Tibial artery (tissue), 4 donors: ENCODE data around the gene PPP2R3C.

Experiments used
- DNase-seq, 2 donors: peaks; one replicate each; pipeline ENCODE4 v3.0.0-alpha.2; 2019
- H3K27ac ChIP-seq, 2 donors: fragments of 200-600 bp; sonication (generic) in 1 of 2; 1 replicate in 1 of 2; 2 replicates in 1 of 2; pipeline ENCODE4 v1.5.1; 2018 to 2019; ENCODE audit warnings: mild to moderate bottlenecking in 1 of 2
- H3K27me3 ChIP-seq, 2 donors: fragments of 200-600 bp; sonication (generic) in 1 of 2; one replicate each; pipeline versions ENCODE4 v1.5.1 to v1.6.0; 2016 to 2019
- H3K36me3 ChIP-seq, 3 donors: fragments of 200-600 bp; sonication (generic) in 2 of 3; one replicate each; pipeline ENCODE4 v1.5.1; 2016 to 2019; ENCODE audit warnings: mild to moderate bottlenecking in 2 of 3
- H3K4me1 ChIP-seq, 4 donors: fragments of 200-600 bp; sonication (generic) in 2 of 4; 1 replicate in 3 of 4; 2 replicates in 1 of 4; pipeline ENCODE4 v1.5.1; 2016 to 2019
- H3K4me3 ChIP-seq, 2 donors: fragments of 200-600 bp; sonication (generic) in 1 of 2; 1 replicate in 1 of 2; 2 replicates in 1 of 2; pipeline ENCODE4 v1.5.1; 2018 to 2019; ENCODE audit warnings: mild to moderate bottlenecking in 2 of 2
- H3K9me3 ChIP-seq, 3 donors: fragments of 200-600 bp; sonication (generic) in 1 of 3; one replicate each; pipeline ENCODE4 v1.5.1; 2016 to 2019
- intact Hi-C: fragments of 100-400 bp; cut with DNase I; formaldehyde crosslinking; loops from one replicate; pipeline ENCODE4 v1.15.0; 2023; ENCODE audit warnings: low total_unique reads
- TF ChIP-seq, protein P1 (sequence below), 2 experiments: fragments of 200-600 bp in 1 of 2; fragments of 450-650 bp in 1 of 2; IDR thresholded peaks; one replicate each; pipeline ENCODE4 v1.5.1; 2017 to 2019; ENCODE audit warnings: antibody characterized with exemption in 2 of 2, mild to moderate bottlenecking in 1 of 2, moderate library complexity in 1 of 2

Gene PPP2R3C

GRCh38 chr14:35121887-35122695 is at the start of gene PPP2R3C, which contains the start of gene PRORP:
Gene PPP2R3C (minus strand): TSS chr14:35121990. CDS start chr14:35121959, 31 bp downstream.
Gene PRORP (plus strand): TSS chr14:35122552. CDS start chr14:35123246, 694 bp downstream.
- TF ChIP-seq, protein P1, sequence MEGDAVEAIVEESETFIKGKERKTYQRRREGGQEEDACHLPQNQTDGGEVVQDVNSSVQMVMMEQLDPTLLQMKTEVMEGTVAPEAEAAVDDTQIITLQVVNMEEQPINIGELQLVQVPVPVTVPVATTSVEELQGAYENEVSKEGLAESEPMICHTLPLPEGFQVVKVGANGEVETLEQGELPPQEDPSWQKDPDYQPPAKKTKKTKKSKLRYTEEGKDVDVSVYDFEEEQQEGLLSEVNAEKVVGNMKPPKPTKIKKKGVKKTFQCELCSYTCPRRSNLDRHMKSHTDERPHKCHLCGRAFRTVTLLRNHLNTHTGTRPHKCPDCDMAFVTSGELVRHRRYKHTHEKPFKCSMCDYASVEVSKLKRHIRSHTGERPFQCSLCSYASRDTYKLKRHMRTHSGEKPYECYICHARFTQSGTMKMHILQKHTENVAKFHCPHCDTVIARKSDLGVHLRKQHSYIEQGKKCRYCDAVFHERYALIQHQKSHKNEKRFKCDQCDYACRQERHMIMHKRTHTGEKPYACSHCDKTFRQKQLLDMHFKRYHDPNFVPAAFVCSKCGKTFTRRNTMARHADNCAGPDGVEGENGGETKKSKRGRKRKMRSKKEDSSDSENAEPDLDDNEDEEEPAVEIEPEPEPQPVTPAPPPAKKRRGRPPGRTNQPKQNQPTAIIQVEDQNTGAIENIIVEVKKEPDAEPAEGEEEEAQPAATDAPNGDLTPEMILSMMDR (IDR thresholded peaks at IDR 0.05) = no peak
- peak; percentile 95 to 96 for DNase-seq
- peaks cover 3 to 49% (median 25%) of the 10 kb centered on the region in 4 donors for H3K4me1 ChIP-seq
- intact Hi-C loops = loop anchor here (5.0 kb wide), 3 partner anchors 75 to 285 kb away; partner anchors contain the start of genes FAM177A1 and SRP54
- peak within 1 kb of the TSS; percentile 61 to 66 for H3K4me3 ChIP-seq
- peak within 1 kb of the TSS; percentile 85 to 93 for H3K27ac ChIP-seq
- no peaks in the 10 kb centered on the region for H3K9me3 ChIP-seq
- H3K27me3 ChIP-seq = no peaks in the 10 kb centered on the region
- H3K36me3 ChIP-seq = peaks cover 0 to 4% (median 0%) of the 10 kb centered on the region in 3 donors

DNA sequence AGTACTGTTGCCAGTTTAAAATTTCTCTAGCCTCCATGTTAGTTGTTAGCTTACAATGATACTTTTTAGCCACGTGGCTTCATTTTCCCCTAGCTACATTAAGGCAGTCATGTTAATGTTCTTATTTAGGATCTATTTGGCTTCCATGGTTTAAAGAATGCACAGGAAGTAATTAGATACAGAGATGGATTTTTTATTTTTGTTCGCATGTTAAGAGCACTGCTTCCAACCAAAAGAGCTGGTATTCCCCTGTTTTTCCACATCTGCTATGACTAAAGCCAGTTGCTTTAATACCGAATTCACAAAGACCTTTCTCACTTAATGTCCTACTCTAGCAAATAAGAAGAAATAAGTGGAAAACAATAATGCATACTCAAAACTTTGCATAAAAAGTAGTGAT is 45.7 kb upstream of the PPP2R3C start:
- no peaks in the 10 kb centered on the region for H3K27me3 ChIP-seq
- no peak overlapping the region for H3K27ac ChIP-seq
- H3K4me1 ChIP-seq = no peaks in the 10 kb centered on the region
- TF ChIP-seq, protein P1 (IDR thresholded peaks at IDR 0.05) = no peak
- peaks cover 0 to 19% (median 18%) of the 10 kb centered on the region in 3 donors for H3K36me3 ChIP-seq
- DNase-seq = no peak
- intact Hi-C loops = no loop called here
- H3K4me3 ChIP-seq = no peak overlapping the region
- H3K9me3 ChIP-seq = no peaks in the 10 kb centered on the region

GRCh38 chr14:35164849-35165248 is 43.1 kb upstream of the PPP2R3C start:
- H3K27me3 ChIP-seq = no peaks in the 10 kb centered on the region
- no peak overlapping the region for H3K27ac ChIP-seq
- peaks cover 0 to 19% (median 11%) of the 10 kb centered on the region in 3 donors for H3K36me3 ChIP-seq
- H3K4me1 ChIP-seq = no peaks in the 10 kb centered on the region
- no peak overlapping the region for H3K4me3 ChIP-seq
- intact Hi-C loops = no loop called here
- TF ChIP-seq, protein P1 (IDR thresholded peaks at IDR 0.05) = no peak
- H3K9me3 ChIP-seq = no peaks in the 10 kb centered on the region
- no peak for DNase-seq

DNA sequence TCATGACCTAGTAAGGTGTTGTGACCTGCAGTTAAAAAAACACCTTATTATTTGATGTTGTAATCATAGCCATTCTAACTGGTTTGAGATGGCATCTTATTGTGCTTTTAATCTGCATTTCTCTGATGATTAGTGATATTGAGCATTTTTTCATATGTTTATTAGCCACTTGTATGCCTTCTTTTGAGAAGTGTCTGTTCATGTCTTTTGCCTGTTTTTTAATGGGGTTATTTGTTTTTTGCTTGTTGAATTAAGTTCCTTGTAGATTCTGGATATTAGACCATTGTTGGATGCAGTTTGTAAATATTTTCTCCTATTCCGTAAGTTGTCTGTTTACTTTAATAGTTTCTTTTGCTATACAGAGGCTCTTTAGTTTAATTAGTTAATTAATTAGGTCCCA is 41.6 kb upstream of the PPP2R3C start:
- no peak for DNase-seq
- intact Hi-C loops = no loop called here
- Histone ChIP-seq H3K4me1 (no peaks in the 10 kb centered on the region), H3K4me3 (no peak overlapping the region), H3K27ac (no peak overlapping the region), H3K36me3 (peaks cover 0 to 14% (median 13%) of the 10 kb centered on the region in 3 donors), H3K27me3 (no peaks in the 10 kb centered on the region), H3K9me3 (no peaks in the 10 kb centered on the region)
- TF ChIP-seq, protein P1 (IDR thresholded peaks at IDR 0.05) = no peak

- peaks cover 0 to 13% (median 0%) of the 10 kb centered on the region in 3 donors for H3K36me3 ChIP-seq
- intact Hi-C loops = no loop called here
- TF ChIP-seq, protein P1 (IDR thresholded peaks at IDR 0.05) = no peak
- H3K4me3 ChIP-seq = no peak overlapping the region
- H3K9me3 ChIP-seq = no peaks in the 10 kb centered on the region
- no peak overlapping the region for H3K27ac ChIP-seq
- H3K4me1 ChIP-seq = no peaks in the 10 kb centered on the region
- DNase-seq = no peak
- no peaks in the 10 kb centered on the region for H3K27me3 ChIP-seq
Observed at GRCh38 chr14:35161231-35161630, 39.4 kb upstream of the PPP2R3C start.
